NCI-H1436 (cell line): ENCODE data around the gene DTNBP1.
"Not testable (repeated sequence)": the region's sequence is repeated elsewhere in the genome, so short reads cannot be mapped to it uniquely, and the experiment has no call there.

Source experiments
- DNase-seq: peaks from one replicate; lab custom pipeline; 2025; lab: John Stamatoyannopoulos, UW

Gene DTNBP1

GRCh38 chr6:15556711-15557110, 106.1 kb downstream of the DTNBP1 start:
- no peak for DNase-seq

DNA sequence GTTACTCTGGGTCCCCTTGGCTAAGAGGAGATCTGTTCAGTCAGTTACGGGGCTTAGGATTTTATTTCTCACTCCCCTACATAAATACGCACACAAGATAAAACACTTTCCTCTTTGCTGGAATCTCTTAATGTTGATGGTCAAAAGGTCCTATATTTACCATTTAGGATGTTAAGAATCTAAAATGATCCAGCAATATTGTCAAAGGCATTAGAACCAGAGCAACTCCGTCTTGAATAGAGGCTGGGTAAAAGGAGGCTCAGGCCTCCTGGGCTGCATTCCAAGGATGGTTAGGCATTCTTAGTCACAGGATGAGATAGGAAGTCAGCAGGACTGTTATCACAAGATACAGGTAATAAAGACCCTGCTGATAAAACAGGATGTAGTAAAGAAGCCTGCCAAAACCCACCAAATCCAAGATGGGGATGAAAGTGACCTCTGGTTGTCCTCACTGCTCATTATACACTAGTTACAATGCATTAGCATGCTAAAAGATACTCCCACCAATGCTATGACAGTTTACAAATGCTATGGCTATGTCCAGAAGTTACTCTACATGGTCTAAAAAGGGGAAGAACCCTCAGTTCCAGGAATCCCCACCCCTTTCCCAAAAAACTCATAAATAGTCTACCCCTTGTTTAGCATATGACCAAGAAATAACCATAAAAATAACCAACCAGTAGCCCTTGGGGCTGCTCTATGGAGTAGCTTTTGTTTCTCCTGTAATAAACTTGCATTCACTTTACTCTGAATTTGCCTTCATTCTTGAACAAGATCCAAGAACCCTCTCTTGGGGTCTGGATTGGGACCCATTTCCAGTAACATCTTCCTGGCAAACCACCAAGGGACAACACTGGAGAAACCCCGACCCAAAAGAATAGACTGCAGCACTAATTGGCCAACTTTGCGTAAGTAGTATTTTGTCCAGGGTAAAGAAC, 107.5 kb downstream of the DTNBP1 start:
- DNase-seq: no peak

DNA sequence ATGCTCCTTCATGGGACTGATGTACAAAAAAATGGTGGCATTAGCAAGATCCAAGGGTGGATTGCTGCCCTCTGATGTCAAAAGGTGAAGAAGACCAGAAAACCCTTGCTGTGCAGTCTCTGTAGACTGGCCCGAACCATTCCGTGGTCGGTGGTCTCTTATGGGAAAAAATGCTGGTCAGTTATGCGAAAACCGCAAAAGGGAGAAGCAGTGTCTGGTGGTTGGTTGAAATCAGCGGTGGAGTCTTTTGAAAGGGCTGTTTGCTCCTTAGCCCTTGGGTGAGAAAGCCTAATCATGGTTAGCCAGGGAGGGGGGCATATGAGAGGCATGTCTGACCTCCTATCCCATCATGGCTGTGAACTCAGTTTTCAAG, 108.1 kb downstream of the DTNBP1 start:
- DNase-seq: no peak

DNA sequence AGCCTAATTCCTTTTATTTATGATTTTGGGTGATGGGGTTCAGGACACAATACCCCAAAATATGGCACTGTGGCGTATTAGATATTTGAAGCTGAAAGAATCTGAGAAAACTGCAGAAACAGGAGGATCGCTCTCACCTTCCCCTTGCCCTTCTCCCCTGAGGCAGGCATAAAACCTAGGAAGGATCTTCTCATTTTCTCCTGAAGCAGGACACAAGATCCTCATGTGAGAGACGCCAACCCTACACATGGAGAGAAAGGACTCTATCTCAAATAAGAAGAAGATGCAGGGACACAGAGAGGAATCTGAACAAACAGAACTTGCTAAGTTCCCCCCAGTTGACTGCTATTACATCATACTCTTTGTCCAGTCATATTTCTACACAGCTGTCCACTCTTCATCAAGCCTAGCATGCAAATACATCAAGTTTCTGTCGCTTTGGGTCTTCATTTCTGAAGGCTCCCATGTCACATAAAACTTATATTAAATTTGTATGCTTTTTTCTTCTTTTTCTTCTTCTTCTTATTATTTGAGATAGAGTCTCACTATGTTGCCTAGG, 109.0 kb downstream of the DTNBP1 start:
- DNase-seq: no peak

DNA sequence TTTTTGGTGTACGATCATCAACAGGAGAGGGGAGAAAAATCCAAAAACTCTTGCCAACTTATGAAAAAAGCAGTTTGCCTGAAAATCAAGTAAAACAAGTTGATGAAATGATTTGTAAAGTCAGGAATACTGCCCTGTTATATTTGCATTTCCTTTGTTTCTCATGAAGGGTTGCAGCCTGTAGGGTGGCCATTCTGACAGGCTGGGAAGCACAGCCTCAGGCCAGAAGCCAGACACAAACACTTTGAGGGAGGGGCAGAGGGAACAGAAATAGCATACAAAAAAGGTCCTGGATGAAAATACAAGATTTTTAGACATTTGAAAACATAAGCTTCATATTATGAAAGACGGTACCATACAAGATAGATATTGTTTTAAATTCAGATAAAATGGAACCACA, 109.8 kb downstream of the DTNBP1 start:
- DNase-seq: no peak

DNA sequence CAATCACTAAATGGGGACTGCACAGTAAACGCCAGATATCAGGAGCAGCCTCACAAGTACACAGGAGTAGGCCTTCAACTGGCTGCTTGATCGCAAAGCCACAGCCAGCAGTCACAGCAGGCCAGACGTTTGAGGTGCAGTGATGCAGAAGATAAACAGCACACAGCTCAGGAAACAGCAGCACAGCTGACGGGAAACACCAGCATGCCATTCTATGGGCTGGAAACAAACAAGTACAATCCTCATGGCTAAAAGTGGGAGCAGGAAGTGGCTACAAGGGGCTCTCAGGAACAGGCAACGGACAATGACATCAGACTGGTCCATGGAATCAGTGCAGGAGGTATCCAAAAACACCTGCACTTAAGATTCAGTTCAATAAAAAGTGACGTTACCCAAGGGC, 111.0 kb downstream of the DTNBP1 start:
- no peak for DNase-seq

- no peak for DNase-seq
These were observed 111.6 kb downstream of the DTNBP1 start for GRCh38 chr6:15551262-15551661.

DNA sequence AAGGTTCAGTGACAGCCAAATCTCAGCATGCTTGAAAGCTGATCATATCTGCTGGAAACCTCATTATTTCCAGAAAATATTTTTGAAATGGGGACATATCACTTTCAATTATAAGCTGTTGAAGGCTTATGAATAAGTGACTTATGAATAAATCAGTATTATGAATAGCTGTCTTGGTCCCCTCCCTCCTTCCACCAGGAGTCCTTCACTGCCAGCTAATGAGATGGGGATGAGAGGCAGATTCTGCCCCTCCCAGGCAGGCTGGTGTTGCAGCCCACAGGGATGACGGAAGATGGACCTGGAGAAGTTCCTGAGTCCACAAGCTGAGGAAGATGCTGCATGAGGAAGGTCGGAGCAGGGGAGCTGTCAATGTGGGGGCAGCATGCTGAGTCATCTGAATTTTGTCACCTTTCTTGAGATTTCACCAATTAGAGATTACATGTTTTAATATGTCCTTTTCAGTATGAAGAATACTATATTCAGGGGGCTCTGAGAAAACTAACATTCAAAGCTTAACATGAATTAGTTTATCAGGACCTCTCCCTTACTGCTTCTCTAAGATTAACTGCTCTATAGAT, 112.2 kb downstream of the DTNBP1 start:
- DNase-seq: no peak

- DNase-seq: no peak
These were observed 113.5 kb downstream of the DTNBP1 start for GRCh38 chr6:15549371-15549770.

DNA sequence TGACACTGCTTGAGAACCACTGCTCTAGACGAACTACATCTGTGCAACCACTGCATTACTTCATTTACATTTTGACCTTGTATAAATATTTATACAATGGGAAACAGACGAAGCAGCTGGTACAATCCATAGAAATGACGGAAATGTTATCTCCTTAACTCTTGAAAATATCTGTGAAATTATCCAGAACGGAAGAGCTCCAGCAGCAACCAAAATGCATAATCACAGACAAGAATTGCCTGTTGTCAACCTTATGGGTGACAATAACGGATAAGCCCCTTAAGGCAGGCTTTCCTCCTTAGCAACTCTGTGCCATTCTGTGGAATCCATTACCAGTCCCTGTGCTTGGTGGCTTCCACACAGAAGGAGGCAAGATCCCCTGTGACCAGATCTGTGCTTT, 115.4 kb downstream of the DTNBP1 start:
- DNase-seq: no peak

DNA sequence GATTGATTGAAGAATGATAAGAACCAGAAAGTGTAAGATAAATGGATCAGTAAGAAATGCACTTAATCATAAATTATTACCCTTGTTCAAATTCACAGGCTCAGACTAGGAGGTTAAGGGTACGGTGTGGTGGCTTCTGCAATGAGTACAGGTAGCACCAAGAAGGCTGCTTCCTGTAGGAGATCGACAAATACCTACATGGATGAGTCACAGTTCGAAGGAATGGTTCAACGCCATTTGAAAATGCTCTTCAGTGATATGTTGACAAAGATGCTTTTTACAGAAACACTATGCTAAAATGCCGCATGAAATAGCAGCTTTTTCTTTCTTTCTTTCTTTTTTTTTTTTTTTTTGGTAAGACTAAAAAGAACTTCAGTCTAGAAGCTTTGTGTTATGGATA, 116.2 kb downstream of the DTNBP1 start:
- DNase-seq: no peak

GRCh38 chr6:15544321-15544900, 118.4 kb downstream of the DTNBP1 start:
- DNase-seq: no peak

GRCh38 chr6:15543332-15543917, 119.4 kb downstream of the DTNBP1 start:
- DNase-seq: not testable (repeated sequence)

DNA sequence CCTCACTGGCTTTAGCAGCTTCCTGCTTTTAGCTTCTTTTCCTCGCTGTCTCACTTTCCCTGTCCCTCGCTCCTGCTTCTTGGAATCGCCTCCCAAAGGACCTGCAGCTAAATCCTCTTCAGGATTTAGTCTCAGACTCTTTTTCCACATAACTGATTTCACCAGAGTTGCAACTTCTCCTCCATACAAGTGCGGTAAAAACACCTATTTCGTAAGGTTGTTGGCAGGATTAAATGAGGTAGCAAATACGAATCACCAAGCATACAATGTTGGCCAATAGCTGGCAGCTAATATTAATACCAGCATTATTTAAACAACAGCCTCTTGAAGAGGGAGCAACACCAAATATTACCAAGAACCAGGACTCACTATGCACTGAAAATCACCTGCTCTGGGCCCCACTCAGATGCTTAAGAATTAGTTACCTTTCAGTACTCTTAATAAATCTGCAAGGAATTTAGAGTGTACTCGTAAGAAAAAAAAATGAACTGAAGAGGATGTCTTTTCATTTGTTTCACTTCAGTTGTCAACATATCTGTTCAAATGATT, 123.0 kb downstream of the DTNBP1 start:
- no peak for DNase-seq

- no peak for DNase-seq
These were observed 123.9 kb downstream of the DTNBP1 start for GRCh38 chr6:15538766-15539495.

DNA sequence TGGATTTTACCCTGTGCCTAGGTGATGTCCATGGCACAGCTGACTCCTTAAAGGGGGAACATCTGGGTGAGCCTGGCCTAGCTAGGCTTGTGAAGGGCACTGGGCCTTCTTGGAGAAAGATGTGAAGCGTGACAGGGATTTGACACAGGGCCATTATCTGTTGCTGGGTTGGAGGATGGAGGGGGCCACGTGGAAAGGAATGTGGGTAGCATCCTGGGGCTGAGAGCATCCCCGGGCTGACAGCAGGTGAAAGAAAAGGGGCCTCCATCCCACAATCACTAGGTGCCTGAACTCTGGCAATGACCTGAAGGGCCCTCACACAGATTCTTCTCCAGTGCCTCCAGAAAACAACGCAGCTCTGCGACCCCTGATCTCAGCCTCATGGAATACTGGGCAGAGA, 124.7 kb downstream of the DTNBP1 start:
- no peak for DNase-seq

DNA sequence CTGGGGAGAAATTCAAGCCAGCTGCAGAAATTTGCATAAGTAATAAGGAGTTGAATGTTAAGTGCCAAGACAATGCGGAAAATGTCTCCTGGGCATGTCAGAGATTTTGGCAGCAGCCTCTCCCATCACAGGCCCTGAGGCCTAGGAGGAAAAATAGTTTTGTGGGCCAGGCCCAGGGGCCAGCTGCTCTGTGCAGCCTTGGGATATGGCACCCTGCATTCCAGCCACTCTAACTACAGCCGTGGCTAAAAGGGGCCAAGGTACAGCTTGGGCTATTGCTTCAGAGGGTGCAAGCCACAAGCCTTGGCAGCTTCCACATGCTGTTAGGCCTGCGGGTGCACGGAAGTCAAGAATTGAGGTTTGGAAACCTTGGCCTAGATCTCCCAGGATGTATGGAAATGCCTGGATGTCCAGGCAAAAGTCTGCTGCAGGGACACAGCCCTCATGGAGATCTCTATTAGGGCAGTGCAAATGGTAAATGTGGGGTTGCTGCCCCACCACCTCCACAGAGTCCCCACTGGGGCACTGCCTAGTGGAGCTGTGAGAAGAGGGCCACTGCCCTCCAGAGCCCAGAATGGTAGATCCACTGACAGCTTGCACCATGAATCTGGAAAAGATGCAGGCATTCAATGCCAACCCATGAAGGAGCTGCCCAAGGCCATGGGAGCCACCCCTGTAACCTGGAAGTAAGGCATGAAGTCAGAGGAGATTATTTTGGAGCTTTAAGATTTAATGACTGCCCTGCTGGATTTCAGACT, 126.5 kb downstream of the DTNBP1 start:
- no peak for DNase-seq

DNA sequence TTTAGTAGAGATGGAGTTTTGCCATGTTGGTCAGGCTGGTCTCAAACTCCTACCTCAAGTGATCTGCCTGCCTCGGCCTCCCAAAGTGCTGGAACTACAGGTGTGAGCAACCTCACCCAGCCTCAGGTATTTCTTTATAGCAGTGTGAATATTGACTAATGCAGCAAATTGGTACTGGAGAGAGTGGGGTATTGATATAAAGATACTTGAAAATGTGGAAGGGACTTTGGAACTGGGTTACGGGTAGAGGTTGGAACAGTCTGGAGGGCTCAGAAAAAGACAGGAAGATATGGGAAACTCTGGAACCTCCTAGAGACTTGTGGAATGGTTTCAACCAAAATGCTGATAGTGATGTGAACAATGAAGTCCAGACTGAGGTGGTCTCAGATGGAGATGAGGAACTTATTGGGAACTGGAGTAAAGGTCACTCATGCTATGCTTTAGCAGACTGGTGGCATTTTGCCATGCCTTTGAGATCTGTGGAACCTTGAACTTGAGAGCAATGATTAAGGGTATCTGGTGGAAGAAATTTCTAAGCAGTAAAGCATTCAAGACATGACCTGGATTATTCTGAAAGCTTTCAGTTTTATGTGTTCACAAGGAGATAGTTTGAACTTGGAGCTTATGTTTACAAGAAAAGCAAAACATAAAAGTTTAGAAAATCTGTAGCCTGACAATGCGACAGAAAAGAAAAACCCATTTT, 127.2 kb downstream of the DTNBP1 start:
- no peak for DNase-seq

DNA sequence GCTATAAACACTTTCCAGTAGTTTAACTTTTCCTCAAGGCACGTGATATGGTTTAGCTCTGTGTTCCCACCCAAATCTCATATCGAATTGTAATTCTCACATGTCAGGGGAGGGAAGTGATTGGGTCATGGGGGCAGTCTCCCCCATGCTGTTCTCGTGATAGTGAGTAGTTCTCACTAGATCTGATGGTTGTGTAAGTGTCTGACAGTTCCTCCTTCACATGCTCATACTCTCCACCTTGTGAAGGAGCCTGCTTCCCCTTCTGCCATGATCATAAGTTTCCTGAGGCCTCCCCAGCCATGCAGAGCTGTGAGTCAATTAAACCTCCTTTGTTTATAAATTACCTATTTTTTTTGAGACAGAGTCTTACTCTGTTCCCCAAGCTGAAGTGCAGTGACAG, 127.9 kb downstream of the DTNBP1 start:
- no peak for DNase-seq

DNA sequence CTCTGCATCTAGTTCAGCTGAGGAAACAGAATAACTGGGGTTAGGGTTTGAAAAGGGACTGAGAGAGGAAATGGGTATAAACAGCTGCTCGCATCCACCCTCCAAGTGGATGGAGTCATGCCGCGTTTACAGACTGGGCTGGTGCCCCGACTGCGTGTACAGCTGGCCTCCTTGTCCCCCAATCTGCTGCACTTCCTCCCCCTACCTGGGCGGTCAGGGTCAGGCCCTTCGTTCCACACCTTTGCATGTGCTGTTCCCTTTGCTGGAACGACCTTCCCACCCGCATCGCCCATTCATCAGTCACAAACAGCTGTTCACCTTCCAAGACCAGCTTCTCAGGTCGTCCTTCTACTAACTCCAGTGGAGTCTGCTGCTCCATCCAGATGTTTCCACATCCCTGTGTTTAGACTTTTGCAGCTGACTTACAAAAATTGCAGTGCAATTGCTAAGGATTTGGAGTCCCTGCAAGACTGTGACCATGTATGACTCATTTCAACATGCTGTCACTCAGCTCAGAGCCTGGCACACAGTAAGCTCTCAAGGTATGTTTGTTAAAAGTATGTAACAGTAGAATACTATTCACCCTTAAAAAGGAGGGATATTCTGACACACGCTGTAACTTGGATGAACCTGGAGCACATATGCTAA, 129.3 kb downstream of the DTNBP1 start:
- no peak for DNase-seq
